DND-41 (cell line): ENCODE data around the gene ZNF106.
A peak's percentile ranks its signal among the peaks of the same experiment; 100 is the strongest.

ENCODE experiments used
- ATAC-seq: fragments of 200-7000 bp; cut with Tn5 transposase; 3 replicates; pipeline ENCODE4 v1.9.1; 2021; ENCODE audit warnings: low read depth; ENCODE audit not compliant: insufficient read depth
- DNase-seq: peaks from one replicate; pipeline ENCODE4 v3.0.0-alpha.2; 2020
- H2AFZ ChIP-seq: 2 replicates; pipeline ENCODE4 v1.6.0; 2012; ENCODE audit warnings: low read depth, low read length
- H3K27ac ChIP-seq: 2 replicates; pipeline ENCODE4 v1.5.1; 2012; ENCODE audit warnings: low read length, inconsistent platforms
- H3K27me3 ChIP-seq: fragments of 200-600 bp; sonication (generic); 2 replicates; pipeline ENCODE4 v1.6.0; 2012; ENCODE audit warnings: low read length, mild to moderate bottlenecking, inconsistent platforms; ENCODE audit not compliant: insufficient read depth, poor library complexity
- H3K36me3 ChIP-seq: 2 replicates; pipeline ENCODE4 v1.5.1; 2012; ENCODE audit warnings: low read length, inconsistent platforms; ENCODE audit not compliant: insufficient read depth
- H3K4me1 ChIP-seq: 2 replicates; pipeline ENCODE4 v1.5.1; 2012; ENCODE audit warnings: mild to moderate bottlenecking, low read length; ENCODE audit not compliant: insufficient read depth
- H3K4me2 ChIP-seq: 2 replicates; pipeline ENCODE4 v1.6.0; 2012; ENCODE audit warnings: mild to moderate bottlenecking, moderate library complexity, low read length, inconsistent platforms; ENCODE audit not compliant: insufficient read depth
- H3K4me3 ChIP-seq, 2 experiments: fragments of 200-600 bp in 1 of 2; shearing (Covaris generic) in 1 of 2; 2 replicates each; pipeline ENCODE4 v1.5.1; 2012 to 2016; ENCODE audit warnings: inconsistent platforms in 2 of 2, low read length in 2 of 2, mild to moderate bottlenecking in 2 of 2, low read depth in 1 of 2, moderate library complexity in 1 of 2
- H3K79me2 ChIP-seq: 2 replicates; pipeline ENCODE4 v1.6.0; 2012; ENCODE audit warnings: low read length, inconsistent platforms; ENCODE audit not compliant: insufficient read depth
- H3K9ac ChIP-seq: 2 replicates; pipeline ENCODE4 v1.6.0; 2012; ENCODE audit warnings: low read depth, mild to moderate bottlenecking, inconsistent platforms, low read length, moderate library complexity
- H3K9me3 ChIP-seq: 2 replicates; pipeline ENCODE4 v1.5.1; 2012; ENCODE audit warnings: low read length, moderate library complexity, mild to moderate bottlenecking, inconsistent platforms; ENCODE audit not compliant: insufficient read depth, severe bottlenecking
- H4K20me1 ChIP-seq: 2 replicates; pipeline ENCODE4 v1.6.0; 2012; ENCODE audit warnings: low read length; ENCODE audit not compliant: insufficient read depth
- CTCF ChIP-seq: IDR thresholded peaks from 2 replicates; pipeline ENCODE4 v1.5.1; 2012; ENCODE audit warnings: borderline replicate concordance, low read length, moderate library complexity, mild to moderate bottlenecking; ENCODE audit not compliant: poor library complexity, severe bottlenecking; ENCODE audit errors: extremely low read depth
- EZH2 ChIP-seq: IDR thresholded peaks from 3 replicates; pipeline ENCODE4 v1.6.1; 2012; ENCODE audit warnings: borderline replicate concordance, low read depth, mild to moderate bottlenecking, moderate library complexity, low read length, inconsistent platforms; ENCODE audit not compliant: severe bottlenecking

Gene ZNF106

GRCh38 chr15:42373936-42374335 lies 117.0 kb downstream of the ZNF106 start:
- no peak overlapping the region for H3K9ac ChIP-seq
- no peaks in the 10 kb centered on the region for H4K20me1 ChIP-seq
- H3K79me2 ChIP-seq = no peaks in the 10 kb centered on the region
- DNase-seq = no peak
- no peak overlapping the region for H2AFZ ChIP-seq
- H3K4me2 ChIP-seq = no peak overlapping the region
- H3K27me3 ChIP-seq = no peaks in the 10 kb centered on the region
- H3K36me3 ChIP-seq = no peaks in the 10 kb centered on the region
- H3K4me1 ChIP-seq = no peaks in the 10 kb centered on the region
- H3K27ac ChIP-seq = no peak overlapping the region
- no peaks in the 10 kb centered on the region for H3K9me3 ChIP-seq
- no peak overlapping the region for H3K4me3 ChIP-seq
- ATAC-seq = no peak
- TF ChIP-seq EZH2 (no peak), CTCF (no peak)

GRCh38 chr15:42373274-42373673 lies 117.7 kb downstream of the ZNF106 start:
- H3K79me2 ChIP-seq = no peaks in the 10 kb centered on the region
- no peak overlapping the region for H3K4me2 ChIP-seq
- TF ChIP-seq EZH2 = no peak
- TF ChIP-seq CTCF = no peak
- H3K27me3 ChIP-seq = no peaks in the 10 kb centered on the region
- H3K4me3 ChIP-seq = no peak overlapping the region
- no peaks in the 10 kb centered on the region for H3K9me3 ChIP-seq
- H2AFZ ChIP-seq = no peak overlapping the region
- H3K27ac ChIP-seq = no peak overlapping the region
- H3K36me3 ChIP-seq = no peaks in the 10 kb centered on the region
- no peaks in the 10 kb centered on the region for H4K20me1 ChIP-seq
- no peaks in the 10 kb centered on the region for H3K4me1 ChIP-seq
- no peak for ATAC-seq
- H3K9ac ChIP-seq = no peak overlapping the region
- no peak for DNase-seq

GRCh38 chr15:42371096-42371495 lies 119.8 kb downstream of the ZNF106 start:
- Histone ChIP-seq H3K4me1 (no peaks in the 10 kb centered on the region), H3K4me3 (no peak overlapping the region), H3K79me2 (no peaks in the 10 kb centered on the region), H3K27ac (no peak overlapping the region), H4K20me1 (no peaks in the 10 kb centered on the region), H3K9ac (no peak overlapping the region), H3K36me3 (no peaks in the 10 kb centered on the region), H3K4me2 (no peak overlapping the region), H2AFZ (no peak overlapping the region), H3K9me3 (no peaks in the 10 kb centered on the region), H3K27me3 (no peaks in the 10 kb centered on the region)
- DNase-seq (no peak), ATAC-seq (no peak)
- TF ChIP-seq EZH2 (no peak), CTCF (peak; percentile 25)

GRCh38 chr15:42368096-42368495 lies 122.8 kb downstream of the ZNF106 start:
- no peak overlapping the region for H3K4me3 ChIP-seq
- TF ChIP-seq EZH2 (no peak), CTCF (no peak)
- H3K9me3 ChIP-seq = no peaks in the 10 kb centered on the region
- no peaks in the 10 kb centered on the region for H3K27me3 ChIP-seq
- H3K9ac ChIP-seq = no peak overlapping the region
- H2AFZ ChIP-seq = no peak overlapping the region
- H3K36me3 ChIP-seq = no peaks in the 10 kb centered on the region
- H3K4me2 ChIP-seq = no peak overlapping the region
- no peaks in the 10 kb centered on the region for H4K20me1 ChIP-seq
- no peaks in the 10 kb centered on the region for H3K79me2 ChIP-seq
- no peak overlapping the region for H3K27ac ChIP-seq
- DNase-seq = no peak
- no peak for ATAC-seq
- H3K4me1 ChIP-seq = no peaks in the 10 kb centered on the region
